HG03159 (cell line): ENCODE results near the gene C1orf116.

Source experiments
- ATAC-seq: cut with Tn5 transposase; IDR thresholded peaks from one replicate; pipeline ENCODE4 v1.9.1; 2021; ENCODE audit warnings: mild to moderate bottlenecking, moderate library complexity; ENCODE audit not compliant: unreplicated experiment

The C1orf116 gene

GRCh38 chr1:207035877-207036551 is 3.5 kb upstream of the C1orf116 start:
- no peak for ATAC-seq

GRCh38 chr1:207034998-207035397 is 2.4 kb upstream of the C1orf116 start:
- no peak for ATAC-seq

GRCh38 chr1:207034208-207034607 is 1.7 kb upstream of the C1orf116 start:
- ATAC-seq = no peak

- no peak for ATAC-seq
Measured at GRCh38 chr1:207033302-207033701, 746 bp upstream of the C1orf116 start.

GRCh38 chr1:207031632-207032264 is 808 bp downstream of the C1orf116 start:
- ATAC-seq = no peak

- ATAC-seq = no peak
Measured at GRCh38 chr1:207031016-207031415, 1.5 kb downstream of the C1orf116 start.

GRCh38 chr1:207030522-207031009 is 2.0 kb downstream of the C1orf116 start:
- ATAC-seq = no peak

- no peak for ATAC-seq
Measured at GRCh38 chr1:207029701-207030521, 2.6 kb downstream of the C1orf116 start.

GRCh38 chr1:207028884-207029650 is 3.5 kb downstream of the C1orf116 start:
- ATAC-seq = no peak

- no peak for ATAC-seq
Measured at GRCh38 chr1:207027921-207028320, 4.6 kb downstream of the C1orf116 start.

GRCh38 chr1:207027206-207027777 is 5.3 kb downstream of the C1orf116 start:
- no peak for ATAC-seq

GRCh38 chr1:207026104-207026534 is 6.4 kb downstream of the C1orf116 start:
- no peak for ATAC-seq

GRCh38 chr1:207025146-207025880 is 7.2 kb downstream of the C1orf116 start:
- no peak for ATAC-seq

- no peak for ATAC-seq
Measured at GRCh38 chr1:207024202-207025145, 8.1 kb downstream of the C1orf116 start.

- no peak for ATAC-seq
Measured at GRCh38 chr1:207022996-207023679, 9.4 kb downstream of the C1orf116 start.

- no peak for ATAC-seq
Measured at GRCh38 chr1:207021876-207022596, 10.5 kb downstream of the C1orf116 start.

- no peak for ATAC-seq
Measured at GRCh38 chr1:207021139-207021861, 11.3 kb downstream of the C1orf116 start.
